WTC11 (cell line): Measurements from ENCODE around the gene GAB2. TPM values are rescaled to one million over a fixed set of nuclear protein-coding genes. Genes with fewer than 3 reads are reported as not detected.

Experiments used
- ATAC-seq: fragments of 200-7000 bp; cut with Tn5 transposase; 2 replicates; pipeline ENCODE4 v1.10.0; 2021; ENCODE audit warnings: mild to moderate bottlenecking, moderate library complexity
- CTCF ChIA-PET: fragments of 300-600 bp; sonication (Branson Sonifier 250); formaldehyde crosslinking; loops from one replicate; lab custom pipeline; 2021; ENCODE audit warnings: antibody characterized with exemption; lab: Charles Lee
- POLR2A ChIA-PET: fragments of 350-600 bp; sonication (Branson Sonifier 250); formaldehyde crosslinking; loops from one replicate; lab custom pipeline; 2021; ENCODE audit warnings: antibody characterized with exemption; lab: Charles Lee
- DNase-seq: peaks from one replicate; pipeline ENCODE4 v3.0.0; 2021; ENCODE audit warnings: low spot score
- H3K27ac Mint-ChIP-seq: 2 replicates; pipeline ENCODE4 v1.8.0; 2021; ENCODE audit warnings: mixed read lengths
- H3K27me3 Mint-ChIP-seq: 2 replicates; pipeline ENCODE4 v1.8.0; 2021; ENCODE audit warnings: low read depth, mild to moderate bottlenecking, moderate library complexity, mixed read lengths
- H3K36me3 Mint-ChIP-seq: 2 replicates; pipeline ENCODE4 v1.8.0; 2021; ENCODE audit warnings: mixed read lengths
- H3K4me1 Mint-ChIP-seq: 2 replicates; pipeline ENCODE4 v1.8.0; 2022; ENCODE audit warnings: mixed read lengths
- H3K4me3 Mint-ChIP-seq: 2 replicates; pipeline ENCODE4 v1.8.0; 2021; ENCODE audit warnings: mild to moderate bottlenecking, moderate library complexity, mixed read lengths
- H3K9me3 Mint-ChIP-seq: 2 replicates; pipeline ENCODE4 v1.8.0; 2021; ENCODE audit warnings: mixed read lengths
- CBFB ChIP-seq: sonication (generic); formaldehyde crosslinking; IDR thresholded peaks from 2 replicates; pipeline ENCODE4 v1.8.1; 2022; ENCODE audit warnings: mild to moderate bottlenecking, low read depth, missing genetic modification reagents
- CREM ChIP-seq: sonication (generic); formaldehyde crosslinking; IDR thresholded peaks from 2 replicates; pipeline ENCODE4 v1.8.1; 2022; ENCODE audit warnings: mild to moderate bottlenecking, missing genetic modification reagents, moderate library complexity
- EMX1 ChIP-seq: fragments of 250-450 bp; sonication (Bioruptor Pico); IDR thresholded peaks from 2 replicates; pipeline ENCODE4 v1.8.0; 2021; ENCODE audit warnings: mild to moderate bottlenecking
- FOXP1 ChIP-seq: sonication (generic); formaldehyde crosslinking; IDR thresholded peaks from 2 replicates; pipeline ENCODE4 v1.8.0; 2022; ENCODE audit warnings: missing genetic modification reagents, mild to moderate bottlenecking, moderate library complexity, borderline replicate concordance
- GRHL2 ChIP-seq: fragments of 250-450 bp; sonication (Bioruptor Pico); IDR thresholded peaks from 2 replicates; pipeline ENCODE4 v1.8.0; 2022; ENCODE audit warnings: mild to moderate bottlenecking, moderate library complexity; ENCODE audit not compliant: insufficient replicate concordance, severe bottlenecking
- HMGA2 ChIP-seq: fragments of 250-450 bp; sonication (Bioruptor Pico); IDR thresholded peaks from 2 replicates; pipeline ENCODE4 v1.4.0; 2021; ENCODE audit warnings: mild to moderate bottlenecking, moderate library complexity
- JAZF1 ChIP-seq: fragments of 250-450 bp; sonication (Bioruptor Pico); IDR thresholded peaks from 2 replicates; pipeline ENCODE4 v1.9.0; 2021; ENCODE audit warnings: moderate library complexity, mild to moderate bottlenecking, inconsistent platforms
- NR1H2 ChIP-seq: sonication (generic); formaldehyde crosslinking; IDR thresholded peaks from 2 replicates; pipeline ENCODE4 v1.9.0; 2021; ENCODE audit warnings: mild to moderate bottlenecking, moderate library complexity, missing genetic modification reagents
- NR2C2 ChIP-seq: sonication (generic); formaldehyde crosslinking; IDR thresholded peaks from 2 replicates; pipeline ENCODE4 v1.8.0; 2022; ENCODE audit warnings: mild to moderate bottlenecking, missing genetic modification reagents
- SMAD4 ChIP-seq: sonication (generic); formaldehyde crosslinking; IDR thresholded peaks from 2 replicates; pipeline ENCODE4 v1.8.0; 2022; ENCODE audit warnings: mild to moderate bottlenecking, missing genetic modification reagents
- TCF7 ChIP-seq: sonication (generic); formaldehyde crosslinking; IDR thresholded peaks from 2 replicates; pipeline ENCODE4 v1.8.0; 2022; ENCODE audit warnings: mild to moderate bottlenecking, low read depth, missing genetic modification reagents, moderate library complexity
- ZNF317 ChIP-seq: sonication (generic); formaldehyde crosslinking; IDR thresholded peaks from 2 replicates; pipeline ENCODE4 v1.8.1; 2023; ENCODE audit warnings: low read depth, mild to moderate bottlenecking, moderate library complexity, missing genetic modification reagents, borderline replicate concordance
- ZNF423 ChIP-seq: fragments of 250-450 bp; sonication (Bioruptor Pico); IDR thresholded peaks from 2 replicates; pipeline ENCODE4 v2.1.2; 2022; ENCODE audit warnings: mild to moderate bottlenecking, moderate library complexity
- total RNA-seq: library from RNA; stranded (reverse); gene quantifications from 3 replicates; pipeline ENCODE4 v1.2.3, GENCODE V29; 2021
- TF ChIP-seq, protein P1 (sequence below): sonication (generic); formaldehyde crosslinking; conservative IDR thresholded peaks from 2 replicates; pipeline ENCODE4 v1.8.1; 2022; ENCODE audit warnings: mild to moderate bottlenecking, missing genetic modification reagents
- TF ChIP-seq, protein P2 (sequence below): sonication (generic); formaldehyde crosslinking; IDR thresholded peaks from 2 replicates; pipeline ENCODE4 v1.8.0; 2023; ENCODE audit warnings: mild to moderate bottlenecking, missing genetic modification reagents
- TF ChIP-seq, protein P3 (sequence below): sonication (generic); formaldehyde crosslinking; IDR thresholded peaks from 2 replicates; pipeline ENCODE4 v1.8.1; 2022; ENCODE audit warnings: missing genetic modification reagents, borderline replicate concordance
- TF ChIP-seq, protein P4 (sequence below): fragments of 250-450 bp; sonication (Bioruptor Pico); IDR thresholded peaks from 2 replicates; pipeline ENCODE4 v1.9.0; 2021; ENCODE audit warnings: mild to moderate bottlenecking, borderline replicate concordance
- TF ChIP-seq, protein P5 (sequence below): sonication (generic); formaldehyde crosslinking; conservative IDR thresholded peaks from 2 replicates; pipeline ENCODE4 v1.8.1; 2023; ENCODE audit warnings: mild to moderate bottlenecking, low read depth, missing genetic modification reagents, moderate library complexity

Gene GAB2
- total RNA-seq, 1 experiment from 2014 or later = 10.6 TPM

DNA sequence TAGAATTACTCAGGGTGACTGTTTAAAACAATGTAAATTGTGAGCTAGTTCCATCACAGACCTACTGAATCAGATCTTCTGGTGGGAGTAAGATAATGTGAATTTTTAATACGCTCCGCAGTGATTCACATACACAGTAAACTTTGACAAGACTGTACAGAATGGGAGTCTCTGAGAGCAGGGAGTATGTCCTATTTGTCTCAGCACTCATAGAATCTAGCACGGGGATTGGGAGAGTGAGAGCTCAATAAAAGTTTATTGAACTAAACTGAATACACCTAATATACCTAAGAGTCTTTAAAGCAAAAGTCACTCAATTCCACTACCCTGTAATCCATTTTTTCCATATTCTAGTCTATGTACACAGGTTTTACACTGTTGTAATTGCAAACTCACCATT lies 11.2 kb upstream of the GAB2 start:
- DNase-seq (no peak), ATAC-seq (no peak)
- no peaks in the 10 kb centered on the region for H3K9me3 Mint-ChIP-seq
- TF ChIP-seq ZNF317 (CRISPR knock-in tag) (no peak), CREM (CRISPR knock-in tag) (no peak), HMGA2 (CRISPR knock-in tag) (no peak), JAZF1 (CRISPR knock-in tag) (no peak), EMX1 (CRISPR knock-in tag) (no peak), ZNF423 (no peak), TCF7 (no peak)
- peaks cover 37% of the 10 kb centered on the region for H3K4me1 Mint-ChIP-seq
- ChIA-PET CTCF (interaction anchor here (1.4 to 2.9 kb wide), 4 partner anchors 8 to 201 kb away, joined by 4 to 12 read pairs (median 8); no protein-coding TSS in a partner anchor), POLR2A (interaction anchor here (0.8 kb wide), 1 partner anchor 190 kb away, joined by 5 read pairs; no protein-coding TSS in a partner anchor)
- H3K4me3 Mint-ChIP-seq = no peak overlapping the region
- H3K36me3 Mint-ChIP-seq = no peaks in the 10 kb centered on the region
- H3K27ac Mint-ChIP-seq = no peak overlapping the region
- no peaks in the 10 kb centered on the region for H3K27me3 Mint-ChIP-seq

DNA sequence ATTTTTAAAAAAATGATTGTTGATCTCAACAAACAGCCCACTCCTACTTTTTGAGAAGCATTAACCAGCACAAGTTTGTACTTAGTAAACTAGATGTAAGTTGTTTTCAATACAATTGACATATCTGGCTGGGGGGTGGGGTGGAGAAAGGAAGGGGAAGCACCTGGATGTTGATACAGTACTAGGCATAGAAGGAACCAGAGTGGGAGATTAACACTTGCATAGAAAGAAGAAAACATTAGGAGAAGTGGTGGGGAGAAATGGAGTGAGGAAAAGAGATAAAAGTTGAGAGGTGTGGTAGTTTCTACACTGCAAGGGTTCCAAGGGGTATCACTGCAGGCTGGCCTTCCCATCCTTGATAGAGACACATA lies 10.6 kb upstream of the GAB2 start:
- H3K9me3 Mint-ChIP-seq = no peaks in the 10 kb centered on the region
- H3K4me3 Mint-ChIP-seq = no peak overlapping the region
- H3K36me3 Mint-ChIP-seq = no peaks in the 10 kb centered on the region
- H3K4me1 Mint-ChIP-seq = peaks cover 37% of the 10 kb centered on the region
- no peaks in the 10 kb centered on the region for H3K27me3 Mint-ChIP-seq
- no peak for TF ChIP-seq CBFB (CRISPR knock-in tag)
- no peak for TF ChIP-seq FOXP1 (CRISPR knock-in tag)
- TF ChIP-seq, protein P1, sequence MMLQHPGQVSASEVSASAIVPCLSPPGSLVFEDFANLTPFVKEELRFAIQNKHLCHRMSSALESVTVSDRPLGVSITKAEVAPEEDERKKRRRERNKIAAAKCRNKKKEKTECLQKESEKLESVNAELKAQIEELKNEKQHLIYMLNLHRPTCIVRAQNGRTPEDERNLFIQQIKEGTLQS (CRISPR knock-in tag) = no peak
- no peak for TF ChIP-seq JAZF1 (CRISPR knock-in tag)
- TF ChIP-seq, protein P2, sequence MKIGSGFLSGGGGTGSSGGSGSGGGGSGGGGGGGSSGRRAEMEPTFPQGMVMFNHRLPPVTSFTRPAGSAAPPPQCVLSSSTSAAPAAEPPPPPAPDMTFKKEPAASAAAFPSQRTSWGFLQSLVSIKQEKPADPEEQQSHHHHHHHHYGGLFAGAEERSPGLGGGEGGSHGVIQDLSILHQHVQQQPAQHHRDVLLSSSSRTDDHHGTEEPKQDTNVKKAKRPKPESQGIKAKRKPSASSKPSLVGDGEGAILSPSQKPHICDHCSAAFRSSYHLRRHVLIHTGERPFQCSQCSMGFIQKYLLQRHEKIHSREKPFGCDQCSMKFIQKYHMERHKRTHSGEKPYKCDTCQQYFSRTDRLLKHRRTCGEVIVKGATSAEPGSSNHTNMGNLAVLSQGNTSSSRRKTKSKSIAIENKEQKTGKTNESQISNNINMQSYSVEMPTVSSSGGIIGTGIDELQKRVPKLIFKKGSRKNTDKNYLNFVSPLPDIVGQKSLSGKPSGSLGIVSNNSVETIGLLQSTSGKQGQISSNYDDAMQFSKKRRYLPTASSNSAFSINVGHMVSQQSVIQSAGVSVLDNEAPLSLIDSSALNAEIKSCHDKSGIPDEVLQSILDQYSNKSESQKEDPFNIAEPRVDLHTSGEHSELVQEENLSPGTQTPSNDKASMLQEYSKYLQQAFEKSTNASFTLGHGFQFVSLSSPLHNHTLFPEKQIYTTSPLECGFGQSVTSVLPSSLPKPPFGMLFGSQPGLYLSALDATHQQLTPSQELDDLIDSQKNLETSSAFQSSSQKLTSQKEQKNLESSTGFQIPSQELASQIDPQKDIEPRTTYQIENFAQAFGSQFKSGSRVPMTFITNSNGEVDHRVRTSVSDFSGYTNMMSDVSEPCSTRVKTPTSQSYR = no peak
- H3K27ac Mint-ChIP-seq = peak overlapping the region; percentile 34
- ATAC-seq = no peak
- DNase-seq = no peak
- ChIA-PET POLR2A (interaction anchor here (0.8 kb wide), 1 partner anchor 190 kb away, joined by 5 read pairs; no protein-coding TSS in a partner anchor), CTCF (interaction anchor here (1.7 to 2.9 kb wide), 2 partner anchors 8 to 9 kb away, joined by 4 to 12 read pairs; no protein-coding TSS in a partner anchor)

DNA sequence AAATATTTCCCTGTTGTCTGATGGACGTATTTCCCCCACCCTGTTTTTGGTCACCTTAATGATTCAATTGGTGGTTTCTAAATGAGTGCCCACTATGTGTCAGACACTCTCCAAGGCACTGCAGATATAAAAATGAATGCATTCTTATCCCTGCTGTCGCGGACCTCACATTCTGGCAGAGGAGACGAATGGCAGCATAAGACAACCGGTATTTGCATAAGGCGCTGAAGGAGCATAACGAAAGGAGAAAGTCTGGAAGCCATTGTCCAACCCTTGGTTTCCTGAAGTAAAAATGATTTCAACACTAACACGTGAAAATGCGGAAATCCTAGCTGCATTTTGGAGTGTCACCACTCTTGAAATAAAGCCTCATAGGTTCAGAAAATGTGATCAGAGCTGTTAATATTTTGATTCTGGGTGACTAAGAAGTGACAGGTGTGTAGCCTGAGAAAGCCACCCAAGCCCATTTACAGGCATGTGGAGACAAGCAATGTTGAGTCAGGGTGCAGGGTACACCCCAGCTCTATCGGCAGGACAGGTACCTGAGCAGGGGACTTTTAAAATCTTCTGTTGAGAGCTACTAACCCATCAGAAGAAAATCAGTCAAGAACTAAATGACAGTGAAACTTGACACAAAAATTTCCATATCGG lies 10.1 kb upstream of the GAB2 start:
- CTCF ChIA-PET = interaction anchor here (1.7 kb wide), 1 partner anchor 9 kb away, joined by 4 read pairs; no protein-coding TSS in a partner anchor
- DNase-seq (no peak), ATAC-seq (no peak)
- POLR2A ChIA-PET = interaction anchor here (0.8 kb wide), 1 partner anchor 189 kb away, joined by 5 read pairs; no protein-coding TSS in a partner anchor
- H3K9me3 Mint-ChIP-seq = no peaks in the 10 kb centered on the region
- no peak overlapping the region for H3K27ac Mint-ChIP-seq
- peaks cover 37% of the 10 kb centered on the region for H3K4me1 Mint-ChIP-seq
- H3K4me3 Mint-ChIP-seq = no peak overlapping the region
- no peaks in the 10 kb centered on the region for H3K27me3 Mint-ChIP-seq
- H3K36me3 Mint-ChIP-seq = no peaks in the 10 kb centered on the region
- TF ChIP-seq GRHL2 (CRISPR knock-in tag) (no peak), SMAD4 (CRISPR knock-in tag) (no peak), ZNF423 (no peak), NR1H2 (CRISPR knock-in tag) (no peak), NR2C2 (CRISPR knock-in tag) (no peak)
- TF ChIP-seq, protein P3, sequence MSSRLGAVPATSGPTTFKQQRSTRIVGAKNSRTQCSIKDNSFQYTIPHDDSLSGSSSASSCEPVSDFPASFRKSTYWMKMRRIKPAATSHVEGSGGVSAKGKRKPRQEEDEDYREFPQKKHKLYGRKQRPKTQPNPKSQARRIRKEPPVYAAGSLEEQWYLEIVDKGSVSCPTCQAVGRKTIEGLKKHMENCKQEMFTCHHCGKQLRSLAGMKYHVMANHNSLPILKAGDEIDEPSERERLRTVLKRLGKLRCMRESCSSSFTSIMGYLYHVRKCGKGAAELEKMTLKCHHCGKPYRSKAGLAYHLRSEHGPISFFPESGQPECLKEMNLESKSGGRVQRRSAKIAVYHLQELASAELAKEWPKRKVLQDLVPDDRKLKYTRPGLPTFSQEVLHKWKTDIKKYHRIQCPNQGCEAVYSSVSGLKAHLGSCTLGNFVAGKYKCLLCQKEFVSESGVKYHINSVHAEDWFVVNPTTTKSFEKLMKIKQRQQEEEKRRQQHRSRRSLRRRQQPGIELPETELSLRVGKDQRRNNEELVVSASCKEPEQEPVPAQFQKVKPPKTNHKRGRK (CRISPR knock-in tag) = no peak
- TF ChIP-seq, protein P1 (CRISPR knock-in tag) = no peak
- TF ChIP-seq, protein P4, sequence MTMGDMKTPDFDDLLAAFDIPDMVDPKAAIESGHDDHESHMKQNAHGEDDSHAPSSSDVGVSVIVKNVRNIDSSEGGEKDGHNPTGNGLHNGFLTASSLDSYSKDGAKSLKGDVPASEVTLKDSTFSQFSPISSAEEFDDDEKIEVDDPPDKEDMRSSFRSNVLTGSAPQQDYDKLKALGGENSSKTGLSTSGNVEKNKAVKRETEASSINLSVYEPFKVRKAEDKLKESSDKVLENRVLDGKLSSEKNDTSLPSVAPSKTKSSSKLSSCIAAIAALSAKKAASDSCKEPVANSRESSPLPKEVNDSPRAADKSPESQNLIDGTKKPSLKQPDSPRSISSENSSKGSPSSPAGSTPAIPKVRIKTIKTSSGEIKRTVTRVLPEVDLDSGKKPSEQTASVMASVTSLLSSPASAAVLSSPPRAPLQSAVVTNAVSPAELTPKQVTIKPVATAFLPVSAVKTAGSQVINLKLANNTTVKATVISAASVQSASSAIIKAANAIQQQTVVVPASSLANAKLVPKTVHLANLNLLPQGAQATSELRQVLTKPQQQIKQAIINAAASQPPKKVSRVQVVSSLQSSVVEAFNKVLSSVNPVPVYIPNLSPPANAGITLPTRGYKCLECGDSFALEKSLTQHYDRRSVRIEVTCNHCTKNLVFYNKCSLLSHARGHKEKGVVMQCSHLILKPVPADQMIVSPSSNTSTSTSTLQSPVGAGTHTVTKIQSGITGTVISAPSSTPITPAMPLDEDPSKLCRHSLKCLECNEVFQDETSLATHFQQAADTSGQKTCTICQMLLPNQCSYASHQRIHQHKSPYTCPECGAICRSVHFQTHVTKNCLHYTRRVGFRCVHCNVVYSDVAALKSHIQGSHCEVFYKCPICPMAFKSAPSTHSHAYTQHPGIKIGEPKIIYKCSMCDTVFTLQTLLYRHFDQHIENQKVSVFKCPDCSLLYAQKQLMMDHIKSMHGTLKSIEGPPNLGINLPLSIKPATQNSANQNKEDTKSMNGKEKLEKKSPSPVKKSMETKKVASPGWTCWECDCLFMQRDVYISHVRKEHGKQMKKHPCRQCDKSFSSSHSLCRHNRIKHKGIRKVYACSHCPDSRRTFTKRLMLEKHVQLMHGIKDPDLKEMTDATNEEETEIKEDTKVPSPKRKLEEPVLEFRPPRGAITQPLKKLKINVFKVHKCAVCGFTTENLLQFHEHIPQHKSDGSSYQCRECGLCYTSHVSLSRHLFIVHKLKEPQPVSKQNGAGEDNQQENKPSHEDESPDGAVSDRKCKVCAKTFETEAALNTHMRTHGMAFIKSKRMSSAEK = no peak
- TF ChIP-seq, protein P5, sequence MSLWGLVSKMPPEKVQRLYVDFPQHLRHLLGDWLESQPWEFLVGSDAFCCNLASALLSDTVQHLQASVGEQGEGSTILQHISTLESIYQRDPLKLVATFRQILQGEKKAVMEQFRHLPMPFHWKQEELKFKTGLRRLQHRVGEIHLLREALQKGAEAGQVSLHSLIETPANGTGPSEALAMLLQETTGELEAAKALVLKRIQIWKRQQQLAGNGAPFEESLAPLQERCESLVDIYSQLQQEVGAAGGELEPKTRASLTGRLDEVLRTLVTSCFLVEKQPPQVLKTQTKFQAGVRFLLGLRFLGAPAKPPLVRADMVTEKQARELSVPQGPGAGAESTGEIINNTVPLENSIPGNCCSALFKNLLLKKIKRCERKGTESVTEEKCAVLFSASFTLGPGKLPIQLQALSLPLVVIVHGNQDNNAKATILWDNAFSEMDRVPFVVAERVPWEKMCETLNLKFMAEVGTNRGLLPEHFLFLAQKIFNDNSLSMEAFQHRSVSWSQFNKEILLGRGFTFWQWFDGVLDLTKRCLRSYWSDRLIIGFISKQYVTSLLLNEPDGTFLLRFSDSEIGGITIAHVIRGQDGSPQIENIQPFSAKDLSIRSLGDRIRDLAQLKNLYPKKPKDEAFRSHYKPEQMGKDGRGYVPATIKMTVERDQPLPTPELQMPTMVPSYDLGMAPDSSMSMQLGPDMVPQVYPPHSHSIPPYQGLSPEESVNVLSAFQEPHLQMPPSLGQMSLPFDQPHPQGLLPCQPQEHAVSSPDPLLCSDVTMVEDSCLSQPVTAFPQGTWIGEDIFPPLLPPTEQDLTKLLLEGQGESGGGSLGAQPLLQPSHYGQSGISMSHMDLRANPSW (CRISPR knock-in tag) = no peak
